ENCODE results near the gene NFRKB. TPM values are rescaled to one million over a fixed set of nuclear protein-coding genes. Genes with fewer than 3 reads are reported as not detected.

NFRKB gene
- 23.2 and 23.7 TPM in 2 replicates for total RNA-seq

GRCh38 chr11:129895126-129896041 lies at the start of gene NFRKB:
Gene NFRKB, minus strand, starts transcription at chr11:129895578. Its CDS starts 2,729 bp downstream, at chr11:129892849.

Other genes starting within 250 kb of the NFRKB start
- gene TMEM45B, start 79.7 kb downstream of the NFRKB start, total RNA-seq, result 3.7 and 9.5 TPM in 2 replicates
- 4.0 and 5.3 TPM in 2 replicates for gene PRDM10, start 107.3 kb upstream of the NFRKB start, total RNA-seq
- 399 and 607 TPM in 2 replicates for gene APLP2, start 174.3 kb upstream of the NFRKB start, total RNA-seq

Data from hair follicular keratinocyte (primary cell).